NCI-H2081 (cell line): ENCODE measurements around the gene CHD2.
"Not testable (repeated sequence)": the region's sequence is repeated elsewhere in the genome, so short reads cannot be mapped to it uniquely, and the experiment has no call there.

Experiments
- DNase-seq, 2 experiments: peaks; one replicate each; lab custom pipeline; 2025; lab: John Stamatoyannopoulos, UW

Gene CHD2

DNA sequence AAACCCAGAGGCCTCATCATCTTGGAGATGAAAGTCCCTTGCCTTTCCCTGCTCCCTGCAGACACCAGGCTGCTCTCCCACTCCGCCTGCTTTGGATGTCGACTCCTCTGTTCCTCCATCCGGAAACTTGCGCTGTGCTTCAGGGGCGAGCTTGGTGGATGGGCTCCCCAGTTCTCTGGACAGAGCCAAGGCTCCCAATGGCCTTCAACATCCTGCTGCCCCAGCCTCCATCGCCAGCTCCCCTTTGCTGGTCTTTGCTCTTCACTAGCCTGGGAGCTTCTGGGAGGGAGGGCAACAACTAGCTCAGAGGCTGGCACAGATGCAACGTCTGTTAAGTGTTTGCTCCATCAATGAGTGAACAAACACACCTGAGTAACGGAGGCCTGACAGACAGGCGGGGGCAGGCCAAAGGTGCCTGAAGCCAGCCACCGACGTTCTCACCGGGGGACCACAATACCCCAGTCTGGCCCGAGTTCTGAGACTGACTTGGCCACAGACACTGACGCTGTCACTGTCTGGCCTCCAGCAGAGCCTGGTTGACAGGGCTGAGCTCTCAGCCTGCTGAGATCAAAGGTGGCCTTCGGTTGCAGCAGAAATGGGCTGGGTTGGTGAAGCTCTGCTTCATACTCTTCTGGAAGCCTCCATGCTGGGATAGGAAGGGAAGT, 149.9 kb downstream of the CHD2 start:
- DNase-seq = peak in 1 of 2 experiments; percentile 15

- no peak for DNase-seq
These were observed 150.5 kb downstream of the CHD2 start for GRCh38 chr15:93050648-93051047.

- DNase-seq = no peak
These were observed 151.3 kb downstream of the CHD2 start for GRCh38 chr15:93051236-93052089.

GRCh38 chr15:93052090-93052879, 152.2 kb downstream of the CHD2 start:
- DNase-seq = no peak

GRCh38 chr15:93055211-93055610, 155.1 kb downstream of the CHD2 start:
- DNase-seq = no peak

DNA sequence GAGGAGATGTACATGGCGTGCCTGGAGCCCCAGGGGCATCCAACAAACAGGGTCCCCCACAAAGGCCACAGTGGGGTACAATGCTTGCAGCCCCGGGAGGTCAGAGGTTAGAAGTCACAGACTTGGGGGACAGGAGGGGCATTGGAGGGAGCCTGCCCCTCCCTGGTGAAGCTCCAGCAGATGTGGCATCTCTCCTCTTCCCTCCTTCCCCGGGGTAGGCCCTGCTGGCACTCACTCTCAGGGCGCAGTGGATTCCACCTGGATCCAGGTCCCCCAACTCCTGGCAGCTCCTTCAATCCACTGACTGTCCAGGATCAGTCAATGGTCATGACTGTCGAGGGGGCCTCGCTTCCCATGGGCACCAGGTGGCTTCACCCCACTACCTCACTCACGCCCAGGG, 156.7 kb downstream of the CHD2 start:
- no peak for DNase-seq

- DNase-seq = no peak
These were observed 157.5 kb downstream of the CHD2 start for GRCh38 chr15:93057618-93058017.

- no peak for DNase-seq
These were observed 158.0 kb downstream of the CHD2 start for GRCh38 chr15:93058128-93058527.

- DNase-seq = no peak
These were observed 158.8 kb downstream of the CHD2 start for GRCh38 chr15:93058904-93059427.

DNA sequence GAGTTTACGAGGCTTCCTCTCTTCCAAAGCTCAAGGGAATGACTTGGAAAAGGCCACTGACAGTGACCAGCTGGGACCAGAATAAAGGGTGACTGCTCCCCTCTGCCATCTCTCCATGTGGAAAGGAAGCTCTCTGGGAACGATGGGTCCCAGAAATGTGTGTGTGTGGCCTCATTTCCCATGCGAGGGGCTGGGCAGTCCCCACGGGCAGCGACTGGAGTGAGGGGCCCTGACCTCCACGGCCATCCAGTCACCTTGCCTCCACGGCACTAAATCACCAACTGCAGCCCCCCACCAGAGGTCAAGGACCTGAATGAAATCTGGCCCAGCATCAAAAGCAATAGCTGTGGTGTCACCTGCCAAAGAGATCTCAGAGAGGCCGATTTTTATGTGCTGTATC, 159.3 kb downstream of the CHD2 start:
- no peak for DNase-seq

DNA sequence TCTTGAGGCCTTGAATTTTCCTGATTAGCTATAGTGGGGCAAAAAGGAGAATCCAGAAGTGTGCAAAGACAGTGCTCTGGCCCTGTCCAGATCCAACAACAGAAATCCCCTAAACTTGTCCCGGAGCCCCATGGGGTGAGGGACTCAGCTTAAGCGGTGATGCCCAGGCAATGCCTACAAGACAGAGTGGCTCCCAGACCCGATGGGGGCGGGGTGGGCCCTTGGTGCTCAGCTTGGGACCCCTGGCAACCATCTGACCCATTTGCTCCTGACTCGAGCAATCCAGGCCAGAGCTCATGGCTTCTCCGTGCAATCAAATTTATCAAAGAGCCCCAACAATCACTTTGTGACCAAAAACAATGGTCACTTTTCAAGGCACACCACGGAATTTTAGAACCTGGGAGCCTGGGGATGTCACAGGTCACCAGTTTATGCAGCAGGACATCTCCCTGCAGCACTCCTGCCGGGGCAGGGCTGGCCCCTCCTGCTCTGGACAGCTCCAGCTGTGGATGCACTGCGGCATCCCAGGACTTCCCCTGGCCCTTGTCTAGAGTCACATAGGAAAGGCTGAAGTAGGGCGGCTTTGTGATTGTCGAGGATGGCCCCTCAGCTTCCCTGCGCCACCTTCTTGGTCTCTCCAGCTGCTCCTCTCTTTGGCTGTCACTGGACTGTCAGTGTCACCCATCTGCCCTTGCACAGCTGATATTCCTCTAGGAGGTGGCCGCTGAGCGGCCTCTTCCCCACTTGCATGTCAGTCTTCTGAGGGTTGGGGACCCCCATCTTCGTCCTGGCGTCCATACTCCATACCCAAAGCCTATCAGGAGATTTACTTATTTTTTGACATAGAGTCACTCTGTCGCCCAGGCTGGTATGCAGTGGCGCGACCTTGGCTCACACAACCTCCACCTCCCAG, 160.5 kb downstream of the CHD2 start:
- no peak for DNase-seq

DNA sequence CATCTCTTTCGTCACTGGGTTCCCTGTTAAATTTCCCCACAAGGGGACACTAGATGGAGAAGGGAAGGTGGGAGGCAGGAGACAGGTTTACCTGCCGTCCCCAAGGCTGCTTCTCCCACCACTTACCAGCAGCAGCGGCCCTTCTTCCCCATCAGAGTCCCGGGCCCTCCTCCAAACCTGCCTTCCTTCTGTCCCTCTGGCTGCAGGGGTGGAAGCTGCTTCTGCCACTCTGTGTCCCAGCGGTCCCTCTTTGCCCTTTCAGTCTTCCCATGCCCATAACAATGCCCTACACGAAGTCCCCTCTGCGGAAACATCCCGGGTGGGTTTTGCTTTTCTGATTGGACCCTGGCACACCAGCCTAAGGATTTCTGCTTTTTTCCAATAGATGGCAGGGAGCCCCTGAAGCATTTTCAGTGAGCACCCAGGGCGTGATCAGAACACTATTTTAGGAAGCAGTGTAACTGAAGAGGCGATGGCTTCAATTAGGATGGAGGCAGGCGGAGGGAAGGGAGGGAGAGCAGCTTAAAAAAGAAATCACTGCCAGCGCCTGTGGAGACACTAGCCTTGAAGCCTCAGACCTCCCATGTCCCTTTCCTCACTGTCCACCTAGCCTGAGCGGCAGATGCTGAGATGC, 162.6 kb downstream of the CHD2 start:
- not testable (repeated sequence) for DNase-seq

- DNase-seq = no peak
These were observed 163.1 kb downstream of the CHD2 start for GRCh38 chr15:93063262-93063671.

DNA sequence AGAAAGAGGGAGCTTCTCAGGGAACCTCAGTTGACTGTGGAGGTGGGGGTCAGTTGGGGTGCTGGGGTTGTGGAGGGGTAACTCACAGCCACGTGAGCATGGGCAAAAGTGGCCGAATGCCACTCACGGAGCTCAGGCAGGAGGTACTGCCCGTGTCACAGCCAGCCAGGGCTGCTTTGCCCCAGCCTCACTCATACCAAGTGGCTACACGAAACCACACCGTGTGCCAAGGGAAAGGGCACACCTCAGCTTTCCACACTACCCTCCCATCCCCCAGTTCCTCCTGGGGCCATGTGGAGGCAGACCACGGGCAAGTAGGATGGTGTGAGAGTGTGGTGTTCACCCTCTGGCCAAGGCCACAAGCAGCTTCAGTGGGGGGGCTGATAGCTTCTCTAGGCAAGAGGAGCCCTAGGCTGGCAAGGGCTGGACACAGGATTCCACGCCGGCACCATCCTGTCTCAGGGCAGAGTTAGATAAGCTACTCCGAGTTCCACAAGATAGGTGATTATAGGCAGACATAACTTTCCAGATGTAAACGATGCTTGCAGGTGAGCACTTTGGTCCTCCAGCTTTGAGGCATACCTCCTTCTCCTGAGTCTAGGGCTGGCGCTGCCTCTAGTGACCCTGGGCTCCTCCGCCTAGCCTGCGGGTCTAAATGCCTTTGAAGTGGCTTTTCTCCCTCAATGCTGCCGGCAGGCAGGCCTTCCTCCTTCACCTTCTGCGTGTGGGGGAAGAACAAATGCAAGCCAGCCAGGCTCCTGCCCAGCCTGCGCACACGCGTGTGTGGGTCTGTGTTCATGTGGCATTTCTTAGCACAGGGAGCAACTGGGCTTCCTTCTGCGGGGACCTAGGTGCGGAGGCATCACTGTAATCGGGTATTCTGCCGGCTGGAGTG, 163.9 kb downstream of the CHD2 start:
- no peak for DNase-seq

DNA sequence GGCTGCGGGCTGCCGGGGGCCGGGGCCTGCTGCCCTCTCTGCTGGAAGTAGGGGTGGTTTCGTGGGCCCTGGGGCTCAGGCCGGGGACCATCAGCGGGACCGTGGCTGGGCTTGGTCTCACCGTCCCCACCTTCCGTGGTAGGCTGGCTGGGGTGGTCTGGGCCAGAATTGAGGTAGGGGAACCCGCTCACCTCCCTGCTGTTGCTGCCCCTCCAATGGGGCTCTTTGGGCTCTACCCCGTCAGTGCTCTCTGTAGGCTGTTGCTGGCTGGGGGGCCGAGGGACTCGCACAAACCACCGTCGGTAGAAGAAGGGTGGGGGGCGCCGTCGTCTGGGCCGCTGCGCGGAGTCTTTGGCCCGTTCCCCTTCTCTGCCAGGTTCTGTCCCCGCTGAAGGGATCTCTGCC, 165.5 kb downstream of the CHD2 start:
- DNase-seq = no peak

GRCh38 chr15:93066224-93066681, 166.1 kb downstream of the CHD2 start:
- DNase-seq = no peak

DNA sequence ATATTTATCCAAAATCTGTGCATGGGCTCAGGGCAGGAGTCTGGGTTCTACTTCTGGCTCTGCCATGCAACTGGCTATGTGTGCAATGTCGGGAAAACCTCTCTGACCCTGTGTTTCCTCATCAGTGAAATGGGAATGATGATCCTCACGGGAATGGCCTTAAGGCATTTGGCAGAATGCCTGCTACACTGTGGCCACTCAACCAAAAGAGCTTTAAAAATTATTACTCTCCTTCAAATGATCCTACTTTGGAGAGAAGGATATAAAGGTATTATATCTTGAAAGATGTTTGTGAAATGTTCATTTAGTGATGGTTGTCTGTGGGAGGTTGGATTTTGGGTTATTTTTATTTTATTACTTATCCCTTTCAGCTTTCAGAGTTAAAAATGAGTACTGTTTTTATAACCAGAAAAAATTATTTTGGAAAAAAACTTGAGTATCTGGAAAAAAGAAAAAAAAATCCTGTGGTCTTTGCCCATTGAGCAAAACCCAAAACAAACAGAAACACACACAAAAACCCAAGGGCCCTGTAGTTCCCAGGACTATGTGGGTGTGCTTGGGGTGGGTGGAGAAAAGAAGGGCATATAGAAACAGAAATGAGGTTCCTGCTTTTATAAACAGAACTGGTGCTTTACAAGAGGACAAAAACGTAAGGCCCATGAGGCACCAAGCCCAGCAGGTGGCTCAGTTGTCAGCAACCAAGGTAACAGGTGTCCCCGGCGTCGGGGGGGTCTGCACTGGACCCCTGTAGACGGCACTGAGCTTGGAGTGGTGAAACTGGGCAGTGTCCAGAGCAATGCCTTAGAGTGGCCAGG, 166.9 kb downstream of the CHD2 start:
- DNase-seq = no peak

- no peak for DNase-seq
These were observed 167.5 kb downstream of the CHD2 start for GRCh38 chr15:93067649-93068085.
